ENCODE measurements around the gene DCHS2. TPM values are rescaled to one million over a fixed set of nuclear protein-coding genes. Genes with fewer than 3 reads are reported as not detected.

Gene DCHS2
- total RNA-seq, 2 experiments from 2014 or later, result 0.16 to 0.22 TPM

DNA sequence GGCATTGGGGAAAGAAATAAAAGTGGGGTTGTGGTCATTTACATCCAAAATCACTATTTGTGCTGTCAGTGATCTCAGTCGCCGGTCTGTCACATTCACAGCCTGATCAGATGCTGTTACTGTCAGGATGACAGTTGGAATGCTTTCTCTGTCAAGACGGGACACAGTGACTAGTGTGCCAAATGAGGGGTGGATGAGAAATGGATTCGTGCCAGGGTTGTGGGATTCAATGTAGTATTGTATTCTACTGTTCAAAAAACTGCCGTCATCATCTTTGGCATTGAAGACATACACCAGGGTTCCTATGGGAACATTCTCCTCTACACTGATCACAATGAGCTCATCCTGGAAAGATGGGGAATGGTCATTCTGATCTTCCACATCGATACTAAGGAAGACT, 171.1 kb downstream of the DCHS2 start:
- Histone ChIP-seq H3K4me3 (ENCODE audit: low read length) (no peak overlapping the region), H3K36me3 (ENCODE audit: insufficient read depth, low read length) (no peaks in the 10 kb centered on the region), H3K9me3 (ENCODE audit: control insufficient read depth in 1 of 2, insufficient read depth in 1 of 2, low read length in 2 of 2) (no peaks in the 10 kb centered on the region), H3K27me3 (ENCODE audit: control insufficient read depth in 1 of 2, insufficient read depth in 2 of 2, low read length in 2 of 2) (no peaks in the 10 kb centered on the region), H3K27ac (ENCODE audit: low read depth in 1 of 2, low read length in 2 of 2) (no peak overlapping the region), H3K4me1 (ENCODE audit: insufficient read depth, low read length) (no peaks in the 10 kb centered on the region)
- CTCF ChIA-PET, result no interaction called here
- intact Hi-C loops (cut with DNase I, micrococcal nuclease), result no loop called here
- no peaks in the 10 kb centered on the region for H3K4me1 Mint-ChIP-seq (ENCODE audit: low read depth)
- peaks cover 52% of the 10 kb centered on the region for H3K27me3 Mint-ChIP-seq
- H3K9me3 Mint-ChIP-seq, result peaks cover 4% of the 10 kb centered on the region
- no peak overlapping the region for H3K4me3 Mint-ChIP-seq
- H3K36me3 Mint-ChIP-seq (ENCODE audit: low read depth), result no peaks in the 10 kb centered on the region
- H3K27ac Mint-ChIP-seq, result no peak overlapping the region
- POLR2A ChIA-PET, result no interaction called here
- TF ChIP-seq, protein P1, sequence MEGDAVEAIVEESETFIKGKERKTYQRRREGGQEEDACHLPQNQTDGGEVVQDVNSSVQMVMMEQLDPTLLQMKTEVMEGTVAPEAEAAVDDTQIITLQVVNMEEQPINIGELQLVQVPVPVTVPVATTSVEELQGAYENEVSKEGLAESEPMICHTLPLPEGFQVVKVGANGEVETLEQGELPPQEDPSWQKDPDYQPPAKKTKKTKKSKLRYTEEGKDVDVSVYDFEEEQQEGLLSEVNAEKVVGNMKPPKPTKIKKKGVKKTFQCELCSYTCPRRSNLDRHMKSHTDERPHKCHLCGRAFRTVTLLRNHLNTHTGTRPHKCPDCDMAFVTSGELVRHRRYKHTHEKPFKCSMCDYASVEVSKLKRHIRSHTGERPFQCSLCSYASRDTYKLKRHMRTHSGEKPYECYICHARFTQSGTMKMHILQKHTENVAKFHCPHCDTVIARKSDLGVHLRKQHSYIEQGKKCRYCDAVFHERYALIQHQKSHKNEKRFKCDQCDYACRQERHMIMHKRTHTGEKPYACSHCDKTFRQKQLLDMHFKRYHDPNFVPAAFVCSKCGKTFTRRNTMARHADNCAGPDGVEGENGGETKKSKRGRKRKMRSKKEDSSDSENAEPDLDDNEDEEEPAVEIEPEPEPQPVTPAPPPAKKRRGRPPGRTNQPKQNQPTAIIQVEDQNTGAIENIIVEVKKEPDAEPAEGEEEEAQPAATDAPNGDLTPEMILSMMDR (IDR thresholded peaks at IDR 0.05), result no peak
- DNase-seq, result no peak
- no peak for ATAC-seq (ENCODE audit: poor library complexity)

DNA sequence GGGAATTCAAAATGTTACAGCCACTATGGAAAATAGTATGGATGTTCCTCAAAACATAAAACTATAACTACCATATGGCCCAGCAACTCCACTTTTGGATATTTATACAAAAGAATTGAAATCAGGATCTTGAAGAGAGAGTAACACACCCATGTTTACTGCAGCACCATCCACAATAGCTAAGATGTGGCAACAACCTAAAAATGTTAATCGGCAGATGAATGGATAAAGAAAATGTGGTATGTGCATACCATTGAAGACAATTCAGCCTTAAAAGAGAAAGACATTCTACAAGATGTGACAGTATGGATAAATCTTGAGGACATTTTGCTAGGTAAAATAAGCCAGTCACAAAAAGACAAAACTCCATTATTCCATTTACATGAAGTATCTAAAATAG, 171.9 kb downstream of the DCHS2 start:
- H3K9me3 ChIP-seq (ENCODE audit: control insufficient read depth in 1 of 2, insufficient read depth in 1 of 2, low read length in 2 of 2), result no peaks in the 10 kb centered on the region
- no peak overlapping the region for H3K4me3 Mint-ChIP-seq
- TF ChIP-seq, protein P1 (IDR thresholded peaks at IDR 0.05), result no peak
- no peak overlapping the region for H3K27ac ChIP-seq (ENCODE audit: low read depth in 1 of 2, low read length in 2 of 2)
- no peaks in the 10 kb centered on the region for H3K36me3 ChIP-seq (ENCODE audit: insufficient read depth, low read length)
- H3K27ac Mint-ChIP-seq, result no peak overlapping the region
- no peaks in the 10 kb centered on the region for H3K4me1 Mint-ChIP-seq (ENCODE audit: low read depth)
- intact Hi-C loops (cut with DNase I, micrococcal nuclease), result no loop called here
- H3K36me3 Mint-ChIP-seq (ENCODE audit: low read depth), result no peaks in the 10 kb centered on the region
- CTCF ChIA-PET, result no interaction called here
- no peak for ATAC-seq (ENCODE audit: poor library complexity)
- H3K4me1 ChIP-seq (ENCODE audit: insufficient read depth, low read length), result no peaks in the 10 kb centered on the region
- H3K27me3 ChIP-seq (ENCODE audit: control insufficient read depth in 1 of 2, insufficient read depth in 2 of 2, low read length in 2 of 2), result no peaks in the 10 kb centered on the region
- peaks cover 53% of the 10 kb centered on the region for H3K27me3 Mint-ChIP-seq
- POLR2A ChIA-PET, result no interaction called here
- peaks cover 4% of the 10 kb centered on the region for H3K9me3 Mint-ChIP-seq
- H3K4me3 ChIP-seq (ENCODE audit: low read length), result no peak overlapping the region
- DNase-seq, result no peak

DNA sequence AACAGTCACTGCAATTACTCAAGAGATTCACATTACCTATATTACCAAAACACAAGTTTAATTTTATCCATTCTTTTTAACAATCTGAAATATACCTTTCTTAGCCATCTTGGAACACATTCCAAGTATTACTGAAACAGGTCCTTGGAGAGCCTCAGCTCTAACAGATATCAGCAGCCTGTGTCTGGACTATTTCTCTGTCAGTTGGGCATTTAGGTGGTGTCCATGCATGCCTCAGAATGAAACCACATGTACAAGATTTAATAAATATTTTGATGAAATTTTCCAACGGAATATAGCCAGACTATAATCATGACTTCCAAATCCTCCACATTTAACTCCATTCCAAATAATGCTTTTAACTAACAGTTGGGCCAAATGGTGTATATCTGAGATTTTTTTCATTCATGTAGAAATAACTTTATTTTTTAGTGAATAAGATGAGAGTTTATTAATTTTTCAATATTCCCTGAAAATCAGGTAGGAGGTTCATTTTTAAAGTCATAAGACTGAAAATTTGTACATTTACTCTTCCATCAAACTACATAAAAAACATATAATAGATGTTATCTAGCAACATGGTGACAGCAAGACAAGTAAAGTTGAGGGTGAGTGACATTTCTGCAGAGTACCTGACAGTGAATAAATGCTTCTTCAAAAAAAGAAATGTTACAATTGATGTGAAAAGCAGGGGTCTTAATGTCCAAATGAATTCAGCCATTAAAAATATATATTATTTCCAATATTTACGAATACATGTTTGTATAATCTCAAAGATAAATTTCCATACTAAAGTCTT, 174.2 kb downstream of the DCHS2 start:
- H3K4me1 ChIP-seq (ENCODE audit: insufficient read depth, low read length), result no peaks in the 10 kb centered on the region
- Mint-ChIP-seq H3K9me3 (peaks cover 4% of the 10 kb centered on the region), H3K27me3 (peaks cover 43% of the 10 kb centered on the region), H3K4me3 (no peak overlapping the region), H3K27ac (no peak overlapping the region), H3K4me1 (ENCODE audit: low read depth) (no peaks in the 10 kb centered on the region), H3K36me3 (ENCODE audit: low read depth) (no peaks in the 10 kb centered on the region)
- TF ChIP-seq, protein P1 (IDR thresholded peaks at IDR 0.05), result no peak
- DNase-seq, result no peak
- ChIA-PET POLR2A (no interaction called here), CTCF (no interaction called here)
- no peaks in the 10 kb centered on the region for H3K27me3 ChIP-seq (ENCODE audit: control insufficient read depth in 1 of 2, insufficient read depth in 2 of 2, low read length in 2 of 2)
- H3K27ac ChIP-seq (ENCODE audit: low read depth in 1 of 2, low read length in 2 of 2), result no peak overlapping the region
- H3K4me3 ChIP-seq (ENCODE audit: low read length), result no peak overlapping the region
- H3K9me3 ChIP-seq (ENCODE audit: control insufficient read depth in 1 of 2, insufficient read depth in 1 of 2, low read length in 2 of 2), result no peaks in the 10 kb centered on the region
- ATAC-seq (ENCODE audit: poor library complexity), result no peak
- intact Hi-C loops (cut with DNase I, micrococcal nuclease), result no loop called here
- no peaks in the 10 kb centered on the region for H3K36me3 ChIP-seq (ENCODE audit: insufficient read depth, low read length)
